T-helper 1 cell treated with Interleukin-12 subunit alpha and Interleukin-12 subunit beta and Interleukin-4 antibody, amounts not matched to agents 30 ng/mL and 1 ng/mL, for 36 hours (primary cell): ENCODE measurements around the gene NAPB. TPM values are rescaled to one million over a fixed set of nuclear protein-coding genes. Genes with fewer than 3 reads are reported as not detected.
"Not testable (repeated sequence)": the region's sequence is repeated elsewhere in the genome, so short reads cannot be mapped to it uniquely, and the experiment has no call there.

Source experiments
- intact Hi-C: fragments of 100-400 bp; cut with micrococcal nuclease; formaldehyde crosslinking; loops from one replicate; pipeline ENCODE4 v1.15.1; 2024
- total RNA-seq: library from RNA; stranded (reverse); gene quantifications from 2 replicates; pipeline ENCODE4 v1.2.3, GENCODE V29; 2022

NAPB gene
- total RNA-seq, 1 donor from 2014 or later = 23.7 TPM

DNA sequence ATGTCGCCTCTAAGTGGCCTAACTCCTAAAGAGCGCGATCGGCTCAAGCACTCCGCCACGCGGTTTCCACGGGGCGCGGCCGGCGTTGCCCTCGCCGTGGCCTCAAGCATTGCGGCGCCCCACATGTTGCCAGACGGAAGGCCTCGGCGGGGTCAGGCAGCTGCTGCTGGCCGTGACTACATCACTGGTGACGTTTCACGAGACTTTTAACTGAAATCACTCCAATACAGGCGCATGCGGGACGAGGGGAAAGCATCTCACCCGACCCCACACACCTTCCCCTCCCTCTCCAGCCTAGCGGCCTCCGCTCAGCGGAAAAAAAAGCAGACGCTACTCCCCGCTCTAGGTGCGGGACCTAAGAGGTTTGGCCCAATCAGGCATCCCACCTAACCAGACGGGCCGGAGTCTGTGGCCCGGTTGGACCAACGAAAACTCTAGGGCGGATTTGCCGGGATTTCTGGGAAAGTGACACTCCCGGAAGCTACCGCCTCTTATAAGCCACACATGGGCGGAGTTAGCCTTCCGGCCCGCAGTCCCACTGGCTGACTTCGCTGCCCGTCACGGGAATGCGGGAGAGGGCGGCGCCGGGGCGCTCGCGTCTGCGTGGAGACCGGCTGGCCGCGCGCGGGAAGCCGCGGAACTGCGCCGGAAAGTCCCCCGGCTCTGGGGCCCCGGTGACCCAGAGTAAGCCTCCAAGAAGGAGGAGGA lies 70.9 kb downstream of the NAPB start, which contains the start of gene NXT1:
TSS of gene NXT1 (plus strand) at position 596 of the 708 bp plus-strand sequence. CDS start 3,251 bp downstream, outside the sequence.
- intact Hi-C loops = loop anchor here (1.0 to 2.0 kb wide), 7 partner anchors 8 to 1598 kb away; partner anchors contain the start of genes CST7, GZF1 and NAPB

DNA sequence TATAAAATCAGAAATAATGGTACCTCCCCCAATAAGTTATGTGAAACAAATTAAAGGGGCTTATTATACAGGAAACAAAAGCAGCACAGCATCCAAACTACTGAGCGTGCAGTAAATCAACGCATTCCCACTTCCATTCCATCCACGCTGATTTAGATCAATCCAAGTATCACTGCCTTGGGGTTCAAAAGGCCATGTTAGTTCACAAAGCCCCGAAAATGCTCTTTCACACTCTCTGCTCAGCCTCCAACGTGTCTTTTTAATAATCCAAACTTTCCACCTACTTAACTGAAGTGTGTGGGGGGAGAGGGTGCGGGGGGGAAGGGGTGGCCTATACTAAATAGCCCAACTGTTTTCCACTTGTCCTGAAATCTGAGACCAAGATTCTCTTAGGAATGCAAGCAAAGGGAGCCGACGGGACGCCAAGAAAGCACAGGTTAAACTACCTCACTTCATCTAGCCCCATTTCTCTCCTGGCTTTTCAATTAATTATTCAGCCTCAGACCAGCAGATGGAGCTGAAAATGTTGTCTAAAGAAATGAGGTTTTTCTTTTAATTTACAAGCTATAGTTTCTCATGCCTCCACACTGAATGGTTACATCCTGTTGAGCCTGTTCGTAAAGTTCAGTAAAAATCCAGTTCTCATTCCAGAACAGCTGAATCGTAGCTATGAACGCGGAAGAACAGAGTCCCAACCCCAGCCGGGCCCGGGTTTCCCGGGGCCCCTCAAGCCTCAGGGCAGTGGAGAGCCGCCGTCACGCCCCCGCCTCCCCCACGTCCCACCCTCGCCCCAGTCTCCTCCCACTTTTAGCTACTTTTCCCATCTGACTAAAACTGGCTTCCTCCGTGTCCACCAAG lies 71.7 kb downstream of the NAPB start:
- intact Hi-C loops = loop anchor here (1.0 to 2.0 kb wide), 11 partner anchors 9 to 1599 kb away; partner anchors contain the start of genes CD93, CST7, GZF1 and NAPB

DNA sequence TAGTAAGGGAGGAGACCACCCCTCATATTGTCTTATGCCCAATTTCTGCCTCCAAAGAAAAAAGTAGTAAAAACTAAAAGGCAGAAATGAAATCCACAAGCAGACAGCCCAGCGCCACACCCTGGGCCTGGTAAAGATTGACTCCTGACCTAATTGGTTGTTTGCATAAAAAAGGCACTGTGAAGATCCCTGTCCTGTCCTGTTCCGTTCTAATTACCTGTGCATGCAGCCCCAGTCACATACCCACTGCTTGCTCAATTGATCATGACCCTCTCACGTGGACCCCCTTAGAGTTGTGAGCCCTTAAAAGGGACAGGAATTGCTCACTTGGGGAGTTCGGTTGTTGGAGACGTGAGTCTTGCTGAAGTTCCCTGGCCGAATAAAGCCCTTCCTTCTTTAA lies 72.8 kb downstream of the NAPB start:
- intact Hi-C loops = not testable (repeated sequence)

DNA sequence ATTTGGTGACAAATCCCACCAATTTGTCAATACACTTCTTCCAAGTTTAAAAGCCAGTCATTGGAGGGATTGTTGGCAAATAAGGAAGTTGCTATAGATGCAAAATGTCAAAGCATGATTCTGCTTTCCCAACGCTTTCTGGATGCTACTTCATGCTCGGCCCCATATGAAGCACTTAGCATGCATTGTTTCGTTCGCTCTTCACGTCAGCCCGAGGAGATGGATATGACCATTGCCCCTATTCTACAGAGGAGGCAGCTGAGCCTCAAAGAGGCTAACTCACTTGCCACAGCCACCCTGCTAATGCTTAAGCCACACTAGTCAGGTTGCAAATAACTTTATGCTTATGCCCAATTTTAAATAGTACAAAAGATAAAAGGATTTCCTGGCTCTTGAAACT lies 73.5 kb downstream of the NAPB start:
- intact Hi-C loops = no loop called here

DNA sequence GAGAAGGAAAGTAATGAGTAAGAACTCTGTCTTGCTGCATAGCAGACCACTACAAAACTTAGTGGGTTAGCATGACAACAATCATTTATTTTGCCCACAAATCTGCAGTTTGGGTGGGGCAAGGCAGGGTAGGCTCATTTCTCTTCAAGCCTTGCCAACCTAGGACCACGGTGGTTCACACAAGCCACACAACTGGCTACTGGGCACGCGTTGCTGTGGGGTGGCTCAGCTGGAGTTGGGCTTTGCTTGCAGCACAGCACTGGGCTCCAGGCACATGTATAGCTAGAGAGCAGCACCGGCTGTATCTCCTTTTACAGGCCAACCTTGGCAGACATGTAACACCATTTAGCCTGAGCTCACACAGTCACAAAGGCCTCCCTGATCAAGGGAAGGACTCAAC lies 75.3 kb downstream of the NAPB start:
- intact Hi-C loops = no loop called here

DNA sequence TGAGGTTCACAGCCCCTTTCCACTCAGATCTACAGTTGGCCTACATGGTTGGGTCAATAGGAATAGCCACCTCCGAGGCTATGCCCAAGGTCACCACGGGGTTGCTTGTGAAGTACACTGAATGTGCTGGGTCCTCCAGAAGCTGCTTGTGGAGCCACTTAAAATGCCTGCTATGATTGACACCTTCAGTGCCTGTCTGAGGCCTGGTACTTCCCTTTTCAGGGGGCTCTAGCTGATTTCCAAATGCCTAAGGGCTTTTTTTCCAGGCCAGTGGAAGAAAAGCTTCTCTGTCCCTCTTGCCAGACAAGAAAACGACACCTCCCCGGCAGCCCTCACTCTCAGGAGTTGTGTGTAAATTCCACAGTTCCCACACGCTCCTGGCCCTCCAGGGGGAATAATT lies 77.0 kb downstream of the NAPB start:
- intact Hi-C loops = loop anchor here (5.0 kb wide), 1 partner anchor 292 kb away; no protein-coding TSS in a partner anchor

DNA sequence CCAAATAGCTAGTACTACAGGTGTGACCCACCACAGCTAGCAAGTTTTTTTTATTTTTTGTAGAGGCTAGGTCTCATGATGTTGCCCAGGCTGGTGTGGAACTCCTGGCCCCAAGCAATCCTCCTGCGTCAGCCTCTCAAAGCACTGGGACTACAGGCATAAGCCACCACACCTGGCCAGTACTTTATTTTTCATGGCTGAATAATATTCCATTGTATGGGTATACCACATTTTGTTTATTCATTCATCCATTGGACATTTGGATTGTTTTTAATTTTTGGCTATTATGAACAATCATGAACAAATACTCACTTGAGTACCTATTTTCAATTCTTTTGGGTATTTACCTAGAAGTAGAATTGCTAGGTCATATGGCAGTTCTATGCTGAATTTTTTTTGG lies 77.7 kb downstream of the NAPB start:
- intact Hi-C loops = loop anchor here (5.0 kb wide), 1 partner anchor 291 kb away; no protein-coding TSS in a partner anchor

DNA sequence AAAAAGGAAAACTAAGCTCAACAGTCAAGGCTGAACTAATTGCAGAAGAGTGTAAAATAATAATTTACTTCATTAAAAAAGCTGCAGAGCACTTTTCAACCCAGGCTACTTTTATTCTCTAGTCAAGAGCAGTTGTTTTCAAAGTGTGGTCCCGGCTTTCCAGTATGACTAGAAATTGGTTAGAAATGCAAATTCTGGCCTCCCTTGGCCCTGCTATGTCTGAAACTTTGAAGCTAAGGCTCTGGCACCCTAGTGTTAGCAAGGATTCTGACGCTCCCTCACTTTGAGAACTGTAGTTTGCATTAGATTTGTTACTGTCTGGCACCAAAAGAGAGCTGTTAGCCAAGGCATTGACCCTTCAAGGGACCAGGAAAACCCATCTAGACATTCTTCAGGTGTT lies 80.2 kb downstream of the NAPB start:
- intact Hi-C loops = loop anchor here (5.0 kb wide), 1 partner anchor 289 kb away; no protein-coding TSS in a partner anchor

DNA sequence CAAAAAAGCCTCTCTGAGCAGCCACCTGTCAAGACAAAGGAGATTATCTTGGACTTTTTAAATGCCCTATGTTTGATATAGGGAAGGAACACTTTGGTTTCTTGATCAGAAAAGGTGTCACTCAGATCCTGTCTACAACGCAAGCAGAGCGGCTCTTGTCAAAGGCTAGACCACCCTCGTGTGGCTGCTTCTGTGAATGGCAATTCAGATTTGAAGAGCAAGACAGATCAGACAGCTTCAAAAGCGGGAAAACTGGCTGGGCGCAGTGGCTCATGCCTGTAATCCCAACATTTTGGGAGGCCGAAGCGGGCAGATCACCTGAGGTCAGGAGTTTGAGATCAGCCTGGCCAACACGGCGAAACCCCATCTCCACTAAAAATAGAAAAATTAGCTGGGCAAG lies 80.8 kb downstream of the NAPB start:
- intact Hi-C loops = loop anchor here (1.0 to 5.0 kb wide), 2 partner anchors 288 to 649 kb away; no protein-coding TSS in a partner anchor

DNA sequence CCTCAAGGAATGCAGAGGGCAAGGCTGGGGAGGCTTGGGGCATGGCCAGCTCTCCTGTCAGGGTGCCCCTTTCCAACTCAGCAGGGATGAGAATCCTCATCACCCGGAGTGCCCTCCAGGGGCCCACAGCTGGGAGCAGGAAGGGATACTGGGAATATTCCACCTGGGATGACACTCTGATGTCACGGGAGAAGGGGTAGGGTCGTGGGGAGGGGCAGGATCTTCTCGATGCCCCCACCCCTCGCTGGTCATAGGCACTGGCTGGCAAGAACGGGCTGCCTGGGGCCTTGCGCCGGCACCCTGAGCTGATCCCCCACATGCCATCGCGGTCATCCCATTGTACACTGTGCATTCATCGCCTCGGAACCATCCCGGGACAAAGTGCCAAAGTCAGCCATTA lies 81.3 kb downstream of the NAPB start:
- intact Hi-C loops = loop anchor here (1.0 to 5.0 kb wide), 2 partner anchors 288 to 649 kb away; no protein-coding TSS in a partner anchor

DNA sequence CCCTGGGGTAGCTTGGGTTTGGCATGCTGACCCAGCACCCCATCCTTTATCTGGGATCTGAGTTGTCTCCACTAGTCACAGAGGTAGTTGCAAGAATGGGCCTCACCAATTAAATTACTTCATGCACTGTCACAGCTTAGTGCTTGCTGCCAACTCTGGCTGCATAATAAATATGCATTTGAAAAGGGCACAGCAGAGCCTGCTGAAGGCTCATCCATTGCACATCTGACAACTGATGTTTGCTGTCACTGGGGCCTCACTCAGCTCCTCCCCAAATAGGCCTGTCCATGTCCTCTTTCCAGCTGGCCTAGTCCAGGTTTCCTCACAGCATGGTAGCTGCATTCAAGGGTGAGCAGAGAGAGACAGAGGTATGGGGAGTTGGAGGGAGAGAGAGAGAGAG lies 84.0 kb downstream of the NAPB start:
- intact Hi-C loops = no loop called here

DNA sequence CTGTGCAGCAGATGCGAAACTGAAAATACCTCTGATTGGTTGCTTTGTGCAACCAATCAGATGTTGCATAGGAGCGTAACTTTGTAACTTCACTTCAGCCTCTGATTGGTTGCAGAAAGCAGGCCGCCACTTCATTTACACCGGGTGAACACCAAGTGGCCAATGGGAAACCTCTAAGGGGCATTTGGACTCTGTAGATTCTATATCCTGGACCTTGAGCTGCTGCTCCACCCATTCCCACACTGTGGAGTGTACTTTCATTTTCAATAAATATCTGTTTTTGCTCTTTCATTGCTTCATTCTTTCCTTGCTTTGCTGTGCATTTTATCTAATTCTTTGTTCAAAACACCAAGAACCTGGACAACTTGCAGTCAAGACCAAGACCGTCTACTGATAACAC lies 84.8 kb downstream of the NAPB start:
- intact Hi-C loops = no loop called here

DNA sequence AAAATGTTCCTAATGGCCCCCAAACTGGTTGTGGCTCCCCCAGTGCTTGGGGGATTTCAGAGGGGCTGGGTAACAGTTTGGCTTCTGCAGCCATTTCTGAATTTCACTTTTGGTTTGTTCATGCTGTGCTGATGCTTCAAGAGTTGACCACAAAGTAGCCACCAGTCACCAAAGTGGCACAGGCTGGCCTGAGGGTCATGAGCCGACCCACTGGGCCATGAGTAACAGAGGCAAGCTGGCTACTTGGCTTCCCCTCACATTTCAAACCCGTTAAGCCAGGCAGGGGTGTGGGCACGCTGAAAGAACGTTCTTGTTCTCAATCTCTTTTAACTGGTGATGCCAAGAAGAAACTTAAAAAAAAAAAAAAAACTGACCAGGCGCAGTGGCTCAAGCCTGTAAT lies 85.8 kb downstream of the NAPB start:
- intact Hi-C loops = no loop called here

DNA sequence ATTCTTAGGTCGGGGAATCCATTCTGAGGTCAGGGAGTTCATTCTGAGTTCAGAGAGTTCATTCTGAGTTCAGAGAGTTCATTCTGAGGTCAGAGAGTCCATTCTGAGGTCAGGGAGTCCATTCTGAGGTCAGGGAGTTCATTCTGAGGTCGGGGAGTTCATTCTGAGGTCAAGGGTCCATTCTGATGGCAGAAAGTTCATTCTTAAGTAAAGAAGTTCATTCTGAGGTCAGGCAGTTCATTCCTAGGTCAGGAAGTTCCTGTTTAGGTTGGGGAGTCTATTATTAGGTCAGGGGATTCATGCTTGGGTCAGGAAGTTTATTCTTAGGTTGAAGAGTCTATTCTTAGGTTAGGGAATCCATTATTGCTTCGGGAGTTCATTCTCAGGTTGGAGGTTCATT lies 87.2 kb downstream of the NAPB start:
- intact Hi-C loops = no loop called here

DNA sequence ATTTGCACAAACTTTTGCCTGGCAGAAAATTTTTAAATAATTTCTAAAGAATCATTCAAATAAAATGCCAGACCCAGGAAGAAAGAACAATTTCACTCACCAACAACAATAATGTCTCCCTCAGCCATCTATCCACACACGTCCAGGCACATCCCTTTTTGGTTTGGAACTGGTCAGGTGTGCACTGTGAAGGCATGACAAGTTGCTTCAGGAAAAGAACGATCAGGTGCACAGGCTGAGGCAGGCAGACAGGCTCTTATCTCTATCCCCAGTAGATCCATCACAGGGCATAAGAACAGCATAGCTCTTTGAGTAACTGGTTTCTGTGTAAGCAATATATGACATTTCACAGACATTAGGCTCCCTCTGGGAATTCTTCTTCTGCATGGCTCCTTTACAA lies 88.8 kb downstream of the NAPB start:
- intact Hi-C loops = no loop called here

DNA sequence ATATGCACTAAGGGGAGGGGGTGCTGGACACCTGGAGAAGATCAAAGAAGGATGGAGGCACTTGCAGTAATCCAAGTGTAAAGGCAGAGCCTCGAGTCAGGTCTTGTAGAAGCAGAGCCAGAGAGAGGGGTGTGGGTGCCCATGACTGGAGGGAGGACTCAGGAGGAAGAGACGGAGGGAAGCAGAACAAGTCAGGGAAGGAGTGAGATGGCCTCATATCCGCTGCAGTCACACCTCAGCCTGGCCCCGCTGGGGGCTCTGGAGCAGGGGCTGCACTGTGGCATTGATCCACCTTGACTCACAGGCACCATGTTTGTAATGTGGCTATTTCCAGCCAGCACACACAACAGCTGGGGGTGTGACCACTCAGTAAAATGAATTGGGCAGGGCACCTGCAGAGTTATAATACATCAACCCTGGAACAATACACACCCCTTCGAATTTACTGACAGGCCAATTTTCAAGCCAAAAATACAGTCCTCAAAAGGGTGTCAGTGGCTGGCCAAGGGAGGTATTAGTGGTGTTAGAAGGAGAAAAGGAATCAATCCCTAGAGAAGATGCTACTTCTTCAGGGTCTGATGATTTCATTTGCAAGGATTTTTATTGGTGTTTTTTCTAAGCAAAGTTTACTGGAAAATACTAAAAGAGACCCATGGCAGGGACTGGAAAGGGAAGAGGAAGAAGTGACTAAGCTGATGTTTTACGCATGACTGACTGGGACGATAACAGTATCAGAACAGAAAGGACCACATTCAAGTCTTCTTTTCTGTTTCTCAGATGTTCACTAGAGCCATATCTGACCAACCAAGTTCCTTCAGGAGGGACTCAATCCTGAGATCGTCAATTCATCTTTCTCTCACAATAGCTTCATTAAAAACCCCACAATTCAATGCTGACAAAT lies 89.6 kb downstream of the NAPB start:
- intact Hi-C loops = no loop called here

DNA sequence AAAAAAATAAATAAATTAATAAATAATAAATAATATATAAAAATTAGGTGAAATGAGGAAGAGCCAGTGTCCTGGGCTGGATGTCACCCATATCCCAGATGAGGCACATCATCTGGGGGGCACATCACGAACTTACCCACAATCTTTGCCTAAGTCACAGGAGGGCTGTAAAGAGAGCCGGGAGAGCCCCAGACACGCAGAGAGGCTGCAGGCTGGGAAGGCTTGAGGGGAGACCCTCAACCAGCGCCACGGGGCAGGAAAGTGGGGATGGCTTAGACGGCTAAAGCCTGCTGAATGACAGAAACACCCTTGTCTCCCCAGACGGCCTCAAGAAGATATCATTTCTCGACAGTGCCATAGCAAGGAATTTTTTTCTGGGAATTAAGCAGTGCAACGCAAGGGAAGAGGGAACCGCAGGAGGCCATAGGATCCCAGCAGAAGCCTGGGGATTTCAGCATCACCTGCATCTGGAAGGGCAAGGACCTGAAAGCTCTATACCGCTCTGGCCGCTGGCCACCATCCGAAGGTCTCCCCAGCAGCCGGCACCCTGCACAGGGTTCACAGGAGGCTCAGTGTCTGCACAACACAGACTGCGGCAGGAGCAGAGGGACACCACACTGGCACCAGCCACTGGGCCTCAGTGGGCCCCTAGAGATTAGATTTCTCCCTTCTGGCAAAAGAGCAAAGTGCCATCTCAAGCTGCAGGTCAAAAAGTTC lies 93.5 kb downstream of the NAPB start:
- intact Hi-C loops = no loop called here

DNA sequence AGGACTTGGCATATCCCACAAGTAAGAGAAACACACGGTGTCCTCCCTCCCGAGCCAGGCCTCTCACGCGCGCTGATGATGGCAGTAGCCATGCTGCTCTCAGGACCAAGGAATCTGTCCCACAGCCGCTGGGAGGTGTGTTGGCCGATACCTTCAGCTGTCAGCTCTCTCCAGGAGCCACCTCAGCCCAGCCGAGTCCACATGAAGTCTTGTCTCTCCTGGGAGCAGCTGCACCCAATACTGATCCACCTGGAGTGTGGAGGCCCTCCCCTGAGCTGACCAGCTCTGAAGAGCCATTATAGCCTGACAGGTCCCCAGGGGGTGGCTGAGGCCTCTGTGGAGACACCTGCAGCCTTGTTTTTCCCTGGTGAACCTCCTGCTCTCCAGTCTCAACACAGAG lies 94.5 kb downstream of the NAPB start:
- intact Hi-C loops = no loop called here

DNA sequence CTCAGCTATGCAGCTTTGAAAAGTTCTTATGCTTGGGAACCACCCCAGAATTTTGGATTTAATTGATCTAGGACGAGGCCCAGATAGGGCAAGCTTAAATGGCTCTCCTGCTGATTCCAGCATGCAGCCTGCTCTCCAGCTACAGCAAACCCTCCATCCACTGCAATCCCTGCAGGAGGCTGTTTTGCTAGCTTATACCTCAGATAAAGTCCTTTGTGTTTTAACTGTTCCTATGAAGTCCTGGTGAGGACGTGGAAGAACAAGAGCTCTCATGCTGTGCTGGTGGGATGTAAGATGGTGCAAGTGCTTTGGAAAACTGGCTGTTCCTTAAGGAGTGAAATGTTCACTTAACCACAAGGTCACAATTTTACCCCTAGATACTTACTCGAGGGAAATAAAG lies 96.2 kb downstream of the NAPB start:
- intact Hi-C loops = no loop called here
